Frontal cortex (tissue), 4 donors: Measurements from ENCODE around the gene ACSL5. TPM values are rescaled to one million over a fixed set of nuclear protein-coding genes. Genes with fewer than 3 reads are reported as not detected.
"Not testable (repeated sequence)": the region's sequence is repeated elsewhere in the genome, so short reads cannot be mapped to it uniquely, and the experiment has no call there.

Experiments
- DNase-seq, 2 donors: peaks; one replicate each; pipeline ENCODE4 v3.0.0; 2012; ENCODE audit warnings: low spot score in 2 of 2
- FAIRE-seq: peaks from 2 replicates; lab custom pipeline; 2012; peaks lifted over from hg19 to GRCh38; lab: Jason Lieb, UNC
- total RNA-seq: library from RNA; depleted of rRNA; stranded (reverse); fragments of >200 nt; gene quantifications from one replicate; pipeline ENCODE4 v1.2.3, GENCODE V29; 2014
- donor health status: control.
- donor health status: control.
- donor health status: control.

The ACSL5 gene
- total RNA-seq, 1 donor from 2014 or later: 2.4 TPM

DNA sequence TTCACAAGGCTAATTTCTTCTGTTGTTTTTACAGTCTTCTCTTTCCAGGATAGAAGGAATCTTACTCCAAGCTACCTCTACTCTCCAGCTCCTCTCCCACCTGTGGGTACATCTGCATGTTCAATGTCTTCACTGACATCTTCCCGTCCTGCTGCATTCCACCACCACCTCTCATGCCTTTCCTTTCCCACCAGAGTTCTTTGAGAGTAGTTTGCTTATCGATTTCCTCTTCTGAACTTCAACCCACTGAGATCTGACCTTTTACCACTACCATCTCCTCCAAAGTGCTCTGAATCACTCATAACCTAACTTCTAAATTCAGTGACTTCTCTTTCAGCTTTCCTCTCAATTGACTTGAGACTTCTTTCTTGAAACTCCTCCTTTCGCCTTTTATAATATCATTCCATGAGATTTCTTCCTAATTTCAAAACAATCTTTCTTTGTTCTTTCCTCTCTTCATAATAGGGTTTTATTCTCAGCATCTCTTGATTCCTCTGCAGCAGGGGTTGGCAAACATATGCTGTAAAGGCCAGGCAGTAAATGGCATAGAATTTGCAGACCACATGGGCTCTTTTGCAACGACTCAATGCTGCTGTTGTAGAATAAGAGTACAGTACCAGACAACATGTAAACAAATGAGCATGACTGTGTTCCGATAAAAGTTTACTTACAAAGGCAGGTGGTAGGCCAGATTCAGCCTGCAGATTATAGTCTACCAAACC lies 22.1 kb downstream of the ACSL5 start:
- FAIRE-seq: no peak

DNA sequence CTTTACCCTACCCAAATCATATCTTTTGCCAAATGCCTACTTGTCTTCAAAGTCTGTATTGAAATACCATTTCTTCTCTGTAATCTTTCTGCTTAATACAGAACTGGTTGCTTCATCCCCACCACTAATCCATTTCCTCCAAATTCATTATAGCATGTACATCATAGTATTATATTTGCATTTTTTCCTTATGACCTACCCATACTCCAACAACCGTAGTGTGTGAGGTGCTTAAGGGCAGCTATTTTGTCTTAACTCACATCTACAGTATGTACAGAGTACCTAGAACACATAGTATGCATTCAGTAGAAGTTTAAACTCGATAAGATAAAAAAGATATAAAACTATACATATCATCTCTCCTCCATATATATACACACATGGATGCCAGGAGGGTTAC lies 23.7 kb downstream of the ACSL5 start:
- FAIRE-seq (no peak), DNase-seq (no peak)

More for the DNA sequence above, 22.1 kb downstream of the ACSL5 start:
- DNase-seq: no peak

DNA sequence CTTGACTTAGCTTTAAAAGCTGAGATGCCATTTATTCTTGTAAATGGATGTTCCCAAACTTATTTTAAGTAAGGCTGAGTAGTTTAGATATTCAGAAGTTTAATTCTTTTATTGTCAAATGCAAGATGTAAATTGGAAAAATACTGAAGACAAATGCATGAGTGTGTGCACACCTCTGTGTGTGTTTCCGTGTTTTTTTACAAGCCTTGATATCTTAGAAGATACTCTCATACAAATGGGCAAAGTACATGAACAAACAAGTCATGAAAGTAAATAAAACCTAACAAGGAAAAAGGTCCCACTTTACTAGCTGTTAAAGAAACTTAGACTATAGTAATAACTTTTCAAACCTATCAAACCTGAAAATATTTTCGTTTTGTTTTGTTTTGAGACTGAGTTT lies 29.0 kb downstream of the ACSL5 start:
- FAIRE-seq (no peak), DNase-seq (no peak)

DNA sequence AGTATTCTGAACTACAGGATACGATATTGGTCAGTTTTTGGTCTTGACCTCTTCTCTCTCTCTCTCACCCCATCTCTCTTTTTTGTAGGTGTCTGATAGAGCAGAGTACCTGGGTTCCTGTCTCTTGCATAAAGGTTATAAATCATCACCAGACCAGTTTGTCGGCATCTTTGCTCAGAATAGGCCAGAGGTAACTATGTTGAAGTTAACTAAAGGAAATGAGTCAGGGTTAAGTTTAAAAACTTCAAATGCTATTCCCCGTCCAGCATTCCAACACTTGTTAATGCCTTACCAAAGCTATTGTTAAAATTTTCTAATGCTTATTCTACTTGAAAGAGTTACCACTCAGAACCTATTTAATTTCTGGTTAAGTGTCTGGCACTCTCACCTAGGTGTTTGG lies 30.7 kb downstream of the ACSL5 start:
- DNase-seq (no peak), FAIRE-seq (no peak)

DNA sequence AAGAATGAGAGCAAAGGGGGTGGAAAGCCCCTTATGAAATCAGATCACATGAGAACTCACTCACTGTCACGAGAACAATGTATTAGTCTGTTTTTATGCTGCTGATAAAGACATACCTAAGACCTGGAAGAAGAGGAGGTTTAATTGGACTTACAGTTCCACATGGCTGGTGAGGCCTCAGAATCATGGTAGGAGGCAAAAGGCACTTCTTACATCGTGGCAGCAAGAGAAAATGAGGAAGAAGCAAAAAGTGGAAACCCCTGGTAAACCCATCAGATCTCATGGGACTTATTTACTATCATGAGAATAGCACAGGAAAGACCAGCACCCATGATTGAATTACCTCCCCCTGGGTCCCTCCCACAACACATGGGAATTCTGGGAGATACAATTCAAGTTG lies 32.9 kb downstream of the ACSL5 start:
- FAIRE-seq: not testable (repeated sequence)

DNA sequence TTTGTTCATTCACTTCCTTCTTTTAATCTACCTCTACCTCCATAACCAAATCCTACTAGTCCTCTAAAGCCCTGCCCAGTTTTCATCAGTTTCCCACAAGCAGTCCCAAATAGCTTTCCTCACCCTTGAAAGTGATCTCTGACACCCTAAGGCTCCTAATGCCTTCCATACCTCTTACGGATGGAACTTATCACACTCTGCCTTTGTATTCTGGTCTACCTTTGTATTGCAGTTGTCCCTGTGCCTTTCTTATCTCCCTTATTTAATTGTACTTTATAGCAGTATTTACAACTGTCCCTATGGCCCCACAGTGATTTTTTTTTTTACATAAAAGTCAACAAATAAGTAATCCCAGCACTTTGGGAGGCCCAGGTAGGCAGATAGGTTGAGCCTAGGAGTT lies 33.8 kb downstream of the ACSL5 start:
- no peak for DNase-seq
- FAIRE-seq: no peak

More for the DNA sequence above, 32.9 kb downstream of the ACSL5 start:
- DNase-seq: not testable (repeated sequence)

DNA sequence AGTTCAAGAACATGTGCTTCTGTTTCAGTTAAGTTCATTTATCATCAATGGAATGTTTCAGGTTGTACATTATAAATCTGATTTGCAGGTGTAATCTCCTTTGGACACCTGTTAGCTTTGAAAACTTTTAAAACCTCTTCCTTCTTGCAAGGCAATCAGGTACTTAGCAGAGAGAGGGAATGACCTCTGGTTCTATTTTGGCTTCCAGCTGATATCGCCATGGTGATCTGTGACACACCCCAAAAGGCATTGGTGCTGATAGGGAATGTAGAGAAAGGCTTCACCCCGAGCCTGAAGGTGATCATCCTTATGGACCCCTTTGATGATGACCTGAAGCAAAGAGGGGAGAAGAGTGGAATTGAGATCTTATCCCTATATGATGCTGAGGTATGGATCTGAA lies 35.4 kb downstream of the ACSL5 start:
- DNase-seq: no peak
- no peak for FAIRE-seq

DNA sequence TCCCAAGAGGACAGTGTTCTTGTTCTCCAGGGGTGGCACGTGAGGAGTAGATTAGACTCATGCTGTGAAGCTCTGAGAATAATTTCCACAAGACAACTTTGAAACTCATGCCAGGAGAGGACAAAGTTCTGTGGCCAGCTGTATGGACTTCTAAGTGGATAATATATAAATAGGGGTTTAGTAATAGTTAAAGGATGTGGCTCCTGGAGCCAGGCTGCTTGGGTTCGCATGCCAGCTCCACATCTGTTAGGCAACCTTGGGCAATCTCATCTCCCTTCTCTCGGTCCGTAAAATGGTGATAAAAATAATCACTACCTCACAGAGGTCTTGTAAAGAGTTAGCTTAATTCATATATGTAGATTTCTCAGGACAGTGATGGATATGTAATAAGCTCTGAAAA lies 35.8 kb downstream of the ACSL5 start:
- FAIRE-seq (no peak), DNase-seq (no peak)

DNA sequence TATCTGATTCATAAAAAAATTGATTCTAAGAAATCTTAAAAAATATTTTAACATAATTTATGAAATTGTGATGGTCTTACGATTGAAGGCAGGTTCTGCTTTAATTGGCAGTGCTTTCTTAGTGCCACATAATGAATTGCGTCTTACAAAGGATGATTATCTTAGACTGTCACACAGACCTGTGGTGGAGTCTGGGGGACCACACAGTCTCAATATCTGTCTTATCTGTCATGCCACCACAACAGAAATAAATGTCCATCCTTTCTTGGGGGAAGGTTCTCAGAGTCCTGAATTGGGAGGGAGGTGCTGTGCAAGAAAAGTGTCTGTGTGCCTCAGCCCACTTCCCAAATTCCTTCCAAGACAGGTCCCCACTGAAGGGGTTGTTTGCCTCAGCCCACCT lies 38.8 kb downstream of the ACSL5 start:
- FAIRE-seq: no peak

DNA sequence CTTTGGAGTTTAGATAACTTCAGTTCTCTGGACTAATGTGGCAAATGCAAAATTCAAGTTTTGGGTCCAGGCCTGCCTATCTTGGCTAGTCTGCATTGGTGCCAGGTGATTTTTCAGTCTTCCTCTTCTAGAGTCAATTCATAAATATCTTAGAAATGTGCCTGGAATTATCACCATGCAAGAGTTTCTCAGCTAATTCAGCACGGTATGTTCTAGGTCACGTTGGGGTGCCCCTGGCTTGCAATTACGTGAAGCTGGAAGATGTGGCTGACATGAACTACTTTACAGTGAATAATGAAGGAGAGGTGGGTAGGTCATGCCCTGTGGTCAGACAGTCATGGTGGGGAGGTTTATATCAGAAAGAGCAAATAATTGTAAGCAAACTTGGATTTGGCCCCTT lies 47.8 kb downstream of the ACSL5 start:
- DNase-seq: no peak
- no peak for FAIRE-seq

More for the DNA sequence above, 38.8 kb downstream of the ACSL5 start:
- DNase-seq: no peak

DNA sequence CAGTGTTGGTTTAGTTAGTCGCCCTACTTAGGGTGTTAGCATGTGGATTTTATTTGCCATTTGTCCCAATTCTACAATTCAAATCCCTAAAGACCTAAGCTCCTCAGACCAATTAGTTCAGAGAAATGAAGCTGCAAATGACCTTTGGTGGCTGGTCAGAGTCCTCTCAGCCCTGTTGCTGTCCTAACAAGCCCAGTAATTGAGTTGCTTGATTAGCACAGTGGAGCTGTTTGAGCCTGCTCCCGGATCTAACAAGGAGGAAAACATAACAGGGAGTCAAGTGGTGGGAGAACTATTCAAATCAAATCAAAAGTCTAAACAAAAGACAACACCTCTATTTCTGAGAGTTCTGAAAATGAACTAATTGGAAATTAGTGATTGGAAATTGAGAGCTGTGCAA lies 50.7 kb downstream of the ACSL5 start:
- no peak for FAIRE-seq
- DNase-seq: no peak

DNA sequence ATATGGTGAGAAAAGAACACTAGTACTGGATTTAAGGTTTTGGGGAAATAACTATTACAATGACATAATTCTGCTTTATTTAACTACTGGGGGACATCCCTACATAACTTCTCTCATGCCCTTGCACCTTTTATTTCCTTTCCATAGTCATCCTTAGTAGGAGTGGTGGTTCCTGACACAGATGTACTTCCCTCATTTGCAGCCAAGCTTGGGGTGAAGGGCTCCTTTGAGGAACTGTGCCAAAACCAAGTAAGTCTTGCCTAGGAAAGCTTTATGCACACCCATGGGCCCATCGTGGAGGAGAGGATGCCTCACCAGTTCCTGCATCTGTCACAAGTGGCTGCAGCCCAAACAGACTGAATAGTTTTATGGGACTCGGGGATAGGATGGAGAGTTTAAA lies 52.2 kb downstream of the ACSL5 start:
- DNase-seq (no peak), FAIRE-seq (no peak)

DNA sequence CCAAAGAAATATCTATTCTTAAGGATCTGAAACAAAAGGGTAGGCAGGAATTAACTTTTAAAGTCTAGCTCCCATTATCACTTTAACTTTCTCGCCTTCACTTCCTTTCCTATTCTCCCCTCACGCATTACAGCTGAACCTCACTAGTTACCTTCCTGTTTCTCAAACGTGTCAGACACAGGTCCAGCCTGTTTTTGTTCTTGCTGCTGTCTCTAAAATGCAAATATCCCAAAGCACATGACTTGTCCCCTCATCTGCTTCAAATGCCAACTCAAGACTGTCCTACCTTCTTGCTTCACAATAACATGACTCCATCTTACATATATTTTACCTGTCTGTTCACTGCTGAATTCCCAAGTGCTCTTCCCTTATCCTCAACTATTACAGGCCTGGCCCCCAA lies 55.2 kb downstream of the ACSL5 start:
- no peak for FAIRE-seq
- no peak for DNase-seq

DNA sequence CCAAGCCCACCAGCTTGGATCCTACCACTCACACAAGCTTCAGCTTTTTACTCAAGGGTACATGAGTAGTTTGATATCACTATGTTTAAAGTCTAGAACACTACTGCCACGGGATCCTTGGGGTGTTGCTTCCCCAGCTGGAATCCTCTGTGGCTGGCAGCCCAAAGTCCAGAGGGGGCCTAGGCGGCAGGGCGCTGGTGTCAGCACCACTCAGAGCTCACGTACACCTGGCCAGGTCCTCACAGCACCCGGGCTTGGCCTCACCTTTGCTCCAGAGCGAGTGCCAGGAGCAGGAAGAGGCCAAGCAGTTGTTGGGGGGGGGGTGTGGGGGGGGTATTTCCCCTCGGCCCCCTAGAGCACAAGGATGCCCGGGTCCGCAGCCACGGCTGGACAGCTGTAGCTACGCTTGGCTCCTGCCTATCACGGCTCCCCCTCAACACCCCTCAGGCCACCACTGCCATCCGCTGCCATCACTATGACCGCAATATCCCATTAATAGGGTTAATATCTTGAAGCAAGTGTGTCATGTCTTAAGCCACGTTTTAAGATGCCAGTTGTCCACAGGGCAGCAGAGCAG lies 55.8 kb downstream of the ACSL5 start:
- FAIRE-seq: no peak
- no peak for DNase-seq

DNA sequence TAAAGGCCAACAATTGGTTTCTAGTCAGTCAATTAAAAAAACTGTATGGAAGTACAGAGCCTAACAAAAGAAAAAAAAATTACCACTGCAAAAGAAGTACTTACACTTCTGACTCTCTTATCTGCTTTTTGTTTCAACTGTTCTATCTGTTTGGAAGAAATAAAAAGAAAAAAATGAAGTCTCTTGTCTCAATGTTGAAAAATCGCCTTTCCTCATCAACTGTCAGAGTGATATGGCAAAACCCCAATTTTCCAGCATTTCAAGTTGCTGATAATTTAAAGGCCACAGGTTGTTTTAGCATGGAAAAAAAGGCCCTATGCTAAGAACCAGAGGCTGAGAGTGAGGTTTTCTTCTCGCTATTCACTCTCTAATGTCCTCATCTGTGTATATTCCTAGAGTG lies 59.2 kb downstream of the ACSL5 start:
- DNase-seq: no peak

DNA sequence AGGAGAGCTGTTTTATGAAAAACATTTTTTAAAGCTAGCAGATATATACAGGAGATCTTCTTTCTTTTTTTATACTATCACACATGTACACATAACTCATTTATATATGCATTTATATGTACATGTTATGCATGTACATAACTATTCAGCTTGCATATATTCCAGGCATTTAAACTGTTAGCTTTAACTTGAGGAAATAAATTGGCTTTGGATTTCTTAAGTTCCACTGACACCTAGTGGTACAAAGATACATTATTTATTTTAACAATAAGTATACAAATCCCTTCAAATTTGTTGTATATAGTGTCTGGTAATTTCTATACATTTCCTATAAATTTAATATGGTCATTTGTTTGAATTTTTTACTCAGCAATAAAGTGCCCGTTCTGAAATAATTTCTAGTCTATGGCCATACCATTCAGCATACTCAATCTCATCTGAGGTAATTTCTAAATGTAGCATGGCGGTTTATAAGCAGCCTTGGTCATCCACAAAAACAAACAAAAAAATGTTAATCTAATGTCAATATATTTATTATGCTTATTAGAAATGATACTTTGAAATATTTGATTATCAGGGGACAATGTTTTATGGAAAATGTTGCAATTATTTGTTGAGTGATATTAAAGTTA lies 61.2 kb downstream of the ACSL5 start:
- no peak for DNase-seq
- FAIRE-seq: no peak

More for the DNA sequence above, 59.2 kb downstream of the ACSL5 start:
- no peak for FAIRE-seq

DNA sequence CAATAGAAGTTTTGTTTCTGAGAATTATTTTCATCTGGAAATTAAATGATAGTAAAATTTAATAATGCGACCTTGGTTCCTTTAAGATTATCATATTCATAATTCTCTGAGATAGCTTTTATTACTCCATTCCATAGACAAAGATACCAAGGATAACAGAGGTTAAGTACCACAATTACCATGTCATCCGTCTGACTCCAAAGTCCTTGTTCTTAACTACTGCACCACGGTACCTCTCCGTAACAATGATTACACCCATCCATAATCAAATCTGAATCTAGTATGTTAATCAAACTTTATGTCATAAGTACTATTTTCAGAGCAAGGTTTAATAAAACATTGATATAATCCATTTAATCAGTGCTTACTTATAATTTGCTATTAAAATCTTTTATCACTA lies 64.4 kb downstream of the ACSL5 start:
- FAIRE-seq: no peak
- no peak for DNase-seq

DNA sequence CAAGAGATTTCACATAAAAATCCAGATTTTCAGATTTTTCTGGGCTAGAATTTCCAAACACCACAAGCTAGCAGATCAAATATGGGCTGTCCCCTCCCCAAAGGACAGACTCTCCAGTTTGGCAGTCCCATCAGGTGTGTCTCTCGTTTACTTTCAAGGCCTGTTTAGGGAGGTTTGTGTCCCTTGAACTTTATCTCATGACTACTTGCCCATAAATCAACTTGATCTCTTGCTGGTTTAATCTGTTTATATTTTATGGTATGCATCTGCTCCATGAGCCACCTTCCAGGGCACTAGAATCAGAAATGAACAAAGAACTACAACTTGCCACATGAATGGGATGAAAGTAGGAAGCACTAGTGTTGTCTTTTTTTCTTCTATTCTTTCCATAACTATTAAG lies 67.6 kb downstream of the ACSL5 start:
- FAIRE-seq (no peak), DNase-seq (no peak)

DNA sequence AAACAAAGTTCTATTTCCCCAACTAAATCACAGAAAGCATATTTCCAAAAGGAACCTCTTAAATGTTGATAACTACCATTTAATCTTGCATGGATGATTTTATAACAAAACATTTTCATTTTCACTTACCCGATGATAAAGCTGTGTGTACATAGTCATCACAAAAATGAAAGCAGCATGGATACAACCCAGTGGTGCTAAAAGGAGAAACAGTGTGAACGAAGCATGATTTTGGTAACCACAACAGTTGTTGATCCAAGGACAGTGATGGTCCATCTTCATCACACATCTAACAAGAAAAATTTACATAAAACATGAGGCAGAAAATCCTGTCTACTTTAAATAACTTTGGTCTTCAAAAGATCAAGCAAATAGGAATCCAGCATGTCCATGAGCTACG lies 68.1 kb downstream of the ACSL5 start:
- DNase-seq (no peak), FAIRE-seq (no peak)

DNA sequence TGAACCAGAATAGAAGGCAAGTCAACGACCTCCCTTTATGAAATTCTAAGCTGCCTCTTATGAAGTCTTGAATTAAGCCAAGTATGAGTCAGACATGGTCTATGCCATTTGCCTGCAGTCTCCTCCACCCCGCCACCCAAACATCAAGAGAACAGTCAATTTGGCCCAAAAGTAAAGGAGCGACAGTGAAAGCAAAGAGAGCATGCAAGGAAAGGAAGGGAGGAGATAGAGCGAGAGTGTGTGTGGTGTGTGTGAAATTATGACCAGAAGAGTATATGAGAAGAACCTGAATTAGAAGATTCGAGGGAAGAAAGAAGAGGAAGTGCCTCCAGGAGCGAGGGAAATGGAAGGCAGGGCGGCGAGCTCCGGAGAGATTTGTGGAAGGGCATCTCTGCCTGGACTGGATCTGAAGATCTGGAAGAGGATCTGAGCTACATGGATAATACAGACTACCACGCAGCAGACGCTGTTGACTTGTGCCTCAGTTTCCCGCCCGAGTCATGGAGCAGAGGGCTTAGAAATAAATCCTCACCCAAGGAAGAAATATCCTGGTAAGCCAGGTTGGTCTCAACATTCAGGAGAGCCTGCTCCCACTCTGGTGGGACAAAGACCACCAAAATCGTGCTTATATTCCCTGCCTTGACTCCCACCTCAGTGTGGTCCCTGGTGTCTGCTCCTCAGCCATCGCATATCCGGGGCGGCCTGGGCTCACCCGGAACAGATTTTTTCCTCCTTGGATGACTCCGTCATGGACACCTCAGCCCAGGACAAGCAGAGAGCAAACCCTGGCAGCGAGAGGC lies 72.3 kb downstream of the ACSL5 start:
- no peak for FAIRE-seq
- no peak for DNase-seq
